CD4-positive, alpha-beta T cell treated with Interleukin-17A for 4 hours (primary cell): Measurements from ENCODE around the gene SPINK5.

Source experiments
- DNase-seq: peaks from one replicate; pipeline ENCODE4 v3.0.0-alpha.2; 2020; ENCODE audit warnings: mixed read lengths

SPINK5 gene

GRCh38 chr5:148186248-148187003, 122.6 kb downstream of the SPINK5 start:
- DNase-seq = no peak
